HG02943 (cell line): ENCODE measurements around the gene WSCD1.

Experiments used
- ATAC-seq: cut with Tn5 transposase; IDR thresholded peaks from one replicate; pipeline ENCODE4 v1.9.1; 2021; ENCODE audit warnings: mild to moderate bottlenecking, low read depth, moderate library complexity; ENCODE audit not compliant: unreplicated experiment

The WSCD1 gene

DNA sequence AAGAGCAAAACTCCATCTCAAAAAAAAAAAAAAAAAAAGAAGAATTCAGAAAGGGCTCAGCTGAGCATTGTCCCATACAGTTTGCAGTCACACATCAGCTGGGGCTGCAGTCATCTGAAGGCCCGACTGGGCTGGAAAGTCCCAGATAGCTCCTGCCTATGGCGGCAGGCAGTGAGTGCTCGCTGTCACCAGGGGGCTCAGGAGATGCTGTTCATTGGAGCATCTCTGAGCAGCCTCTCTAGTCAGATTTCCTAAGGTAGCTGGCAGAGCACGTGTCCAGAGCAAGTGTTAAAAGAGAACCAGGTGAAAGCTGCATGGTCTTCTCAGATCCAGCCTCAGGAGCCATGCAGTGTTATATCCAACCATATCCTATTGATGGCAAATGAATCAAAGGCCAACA lies 75.8 kb downstream of the WSCD1 start:
- no peak for ATAC-seq

- ATAC-seq = no peak
Measured at GRCh38 chr17:6147042-6147441, 76.9 kb downstream of the WSCD1 start.

- ATAC-seq = no peak
Measured at GRCh38 chr17:6153375-6153774, 83.2 kb downstream of the WSCD1 start.

DNA sequence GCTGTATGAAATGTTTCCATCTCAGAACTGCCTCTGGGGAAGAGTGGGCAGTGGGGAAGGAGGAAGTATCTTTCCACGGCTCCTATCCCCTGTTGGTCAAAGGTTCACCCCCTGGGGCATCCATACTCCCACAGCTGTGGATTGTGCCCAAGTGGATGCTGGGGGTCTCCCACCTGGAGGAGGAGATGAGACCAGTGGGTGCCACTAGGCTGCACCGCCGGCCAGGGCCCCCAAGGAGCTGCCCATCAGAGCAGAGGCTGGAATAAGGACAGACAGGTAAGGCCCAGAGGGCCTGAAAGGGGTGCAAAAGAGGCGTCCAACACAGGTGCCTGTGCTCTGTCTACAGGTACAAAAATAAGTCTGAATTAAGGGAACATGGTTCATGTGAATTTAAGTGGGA lies 87.5 kb downstream of the WSCD1 start:
- no peak for ATAC-seq

- ATAC-seq = no peak
Measured at GRCh38 chr17:6159541-6160231, 89.5 kb downstream of the WSCD1 start.

- ATAC-seq = no peak
Measured at GRCh38 chr17:6160232-6160555, 90.0 kb downstream of the WSCD1 start.

DNA sequence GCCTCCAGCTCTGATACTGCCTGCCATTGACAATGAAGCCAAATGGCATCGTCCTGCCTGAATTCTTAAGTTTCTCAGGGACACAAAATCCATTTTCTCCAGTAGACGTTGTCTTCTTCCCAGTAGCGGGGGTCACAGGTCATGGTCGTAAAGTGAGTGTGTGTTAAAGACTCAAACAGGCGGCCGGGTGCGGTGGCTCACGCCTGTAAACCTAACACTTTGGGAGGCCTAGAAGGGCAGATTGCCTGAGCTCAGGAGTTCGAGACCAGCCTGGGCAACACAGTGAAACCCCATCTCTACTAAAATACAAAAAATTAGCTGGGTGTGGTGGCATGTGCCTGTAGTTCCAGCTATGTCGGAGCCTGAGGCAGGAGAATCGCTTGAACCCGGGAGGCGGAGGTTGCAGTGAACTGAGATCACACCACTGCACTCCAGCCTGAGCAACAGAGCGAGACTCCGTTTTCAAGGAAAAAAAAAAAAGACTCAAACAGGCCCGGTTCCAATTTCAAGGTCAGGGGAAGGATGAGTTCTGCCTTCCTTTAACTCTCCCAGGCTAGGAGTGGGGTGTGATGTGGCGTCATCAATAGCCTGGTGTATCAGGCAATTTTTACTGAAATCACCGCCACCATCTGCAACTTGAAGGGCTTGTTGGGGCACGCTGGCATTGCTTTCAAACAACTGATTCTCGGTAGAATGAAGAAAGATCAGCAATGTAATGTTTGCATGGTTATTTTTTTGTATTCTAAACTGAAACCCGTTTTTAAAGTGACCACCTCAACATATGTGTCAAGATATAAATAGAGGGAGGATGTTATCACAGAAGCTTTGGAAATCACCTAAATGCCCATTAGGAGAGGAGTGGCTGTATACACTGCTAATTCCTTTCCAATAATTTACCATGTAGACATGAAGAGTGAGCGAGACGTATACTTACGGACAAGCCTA lies 91.0 kb downstream of the WSCD1 start:
- no peak for ATAC-seq

GRCh38 chr17:6162216-6162615 lies 92.0 kb downstream of the WSCD1 start:
- ATAC-seq = no peak

DNA sequence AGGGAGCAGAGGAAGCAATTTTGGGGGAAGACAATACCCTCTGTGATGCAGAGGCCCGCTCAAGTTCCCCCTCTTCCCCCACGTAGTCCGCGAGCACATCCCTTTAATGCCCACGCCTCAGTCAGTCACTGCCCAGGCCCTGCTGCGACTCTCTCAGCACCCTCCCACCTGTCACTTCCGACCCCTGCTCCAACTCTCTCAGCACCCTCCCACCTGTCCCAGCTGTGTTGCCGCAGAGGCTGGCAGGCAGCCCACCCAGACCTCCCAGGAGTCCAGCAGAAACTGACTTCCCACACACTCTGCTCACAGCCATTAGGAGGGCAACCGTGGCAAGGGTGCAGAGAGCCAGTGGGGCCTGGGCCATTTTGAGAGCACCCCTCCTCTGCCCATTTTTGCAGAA lies 92.7 kb downstream of the WSCD1 start:
- no peak for ATAC-seq

DNA sequence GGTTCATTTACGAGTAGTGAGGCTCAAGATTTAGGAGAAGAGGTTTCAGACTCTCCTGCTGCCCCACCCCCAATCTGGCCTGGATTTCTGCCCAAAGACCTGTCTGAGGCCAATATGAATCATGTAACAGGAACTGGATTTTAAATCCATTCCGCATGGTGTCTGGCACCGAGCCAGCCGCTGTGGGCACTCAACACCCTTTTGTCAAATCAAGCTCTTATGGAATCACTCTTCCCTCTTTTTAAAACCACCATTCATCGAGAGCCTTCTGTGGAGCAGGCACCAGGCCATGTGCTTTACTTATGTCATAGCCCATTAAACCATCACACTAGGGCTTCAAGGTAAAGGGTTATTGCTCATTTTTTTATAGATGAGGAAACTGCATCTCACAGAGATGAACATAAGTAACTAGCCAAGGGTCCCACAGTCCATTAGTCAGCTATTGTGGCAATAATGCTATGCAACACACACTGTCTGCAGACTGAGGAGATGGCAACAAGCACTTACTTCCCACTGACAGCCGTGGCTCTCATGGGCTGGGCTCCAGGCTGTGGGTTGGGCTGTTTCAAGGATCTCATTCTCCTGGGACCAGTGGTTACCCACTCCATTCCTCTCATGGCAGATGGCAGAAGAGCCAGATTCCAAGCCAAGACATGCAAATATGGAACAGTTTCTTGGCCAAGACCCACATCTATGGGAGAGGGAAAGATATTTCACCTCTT lies 93.6 kb downstream of the WSCD1 start:
- no peak for ATAC-seq

- ATAC-seq = no peak
Measured at GRCh38 chr17:6164996-6165395, 94.8 kb downstream of the WSCD1 start.

- no peak for ATAC-seq
Measured at GRCh38 chr17:6165806-6166205, 95.6 kb downstream of the WSCD1 start.

- no peak for ATAC-seq
Measured at GRCh38 chr17:6166492-6167179, 96.5 kb downstream of the WSCD1 start.

GRCh38 chr17:6168296-6168695 lies 98.1 kb downstream of the WSCD1 start:
- ATAC-seq = no peak

DNA sequence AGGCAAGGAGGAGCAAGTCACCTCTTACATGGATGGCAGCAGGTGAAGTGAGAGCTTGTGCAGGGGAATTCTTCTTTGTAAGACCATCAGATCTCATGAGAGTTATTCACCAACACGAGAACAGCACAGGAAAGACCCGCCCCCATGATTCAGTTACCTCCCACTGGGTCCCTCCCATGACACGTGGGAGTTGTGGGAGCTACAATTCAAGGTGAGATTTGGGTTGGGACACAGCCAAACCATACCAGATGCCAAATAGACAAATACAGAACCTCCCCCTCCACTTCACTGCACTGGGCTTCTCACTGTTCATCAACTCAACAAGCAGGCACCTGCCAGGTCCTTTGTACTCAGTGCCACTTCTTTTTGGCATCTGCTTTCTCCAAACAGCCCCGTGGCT lies 100.2 kb downstream of the WSCD1 start:
- no peak for ATAC-seq

DNA sequence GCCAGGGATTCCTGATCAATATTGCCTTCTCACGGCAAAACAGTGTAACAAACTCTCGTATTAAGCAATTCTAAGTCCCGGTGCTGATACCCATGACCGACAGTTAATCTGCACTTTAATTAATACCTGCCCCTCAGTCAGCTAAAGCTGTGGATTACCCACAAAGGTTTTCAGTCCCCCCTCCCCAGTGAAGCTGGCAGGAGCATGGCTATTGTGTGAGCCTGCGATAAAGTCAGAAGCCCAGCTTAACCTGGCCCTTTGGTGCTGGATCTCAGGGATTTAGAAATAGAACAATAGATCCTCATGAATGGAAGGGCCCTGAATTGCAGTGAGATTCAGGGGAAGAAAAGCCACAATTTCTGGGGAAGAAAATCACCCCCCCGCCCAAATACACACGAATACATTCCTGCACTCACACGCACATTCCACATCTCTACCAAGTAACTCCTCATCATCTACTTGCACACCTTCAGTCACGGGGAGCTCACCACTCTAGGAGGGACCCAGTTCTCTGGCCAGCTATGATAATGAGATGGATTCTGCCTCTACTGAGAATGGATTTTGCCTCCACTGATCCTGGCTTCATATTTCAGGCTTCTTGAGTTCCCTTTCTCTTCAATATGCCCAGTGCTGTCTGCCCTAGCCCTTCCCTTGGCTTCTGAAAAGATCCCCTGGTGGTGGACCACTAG lies 102.6 kb downstream of the WSCD1 start:
- no peak for ATAC-seq

DNA sequence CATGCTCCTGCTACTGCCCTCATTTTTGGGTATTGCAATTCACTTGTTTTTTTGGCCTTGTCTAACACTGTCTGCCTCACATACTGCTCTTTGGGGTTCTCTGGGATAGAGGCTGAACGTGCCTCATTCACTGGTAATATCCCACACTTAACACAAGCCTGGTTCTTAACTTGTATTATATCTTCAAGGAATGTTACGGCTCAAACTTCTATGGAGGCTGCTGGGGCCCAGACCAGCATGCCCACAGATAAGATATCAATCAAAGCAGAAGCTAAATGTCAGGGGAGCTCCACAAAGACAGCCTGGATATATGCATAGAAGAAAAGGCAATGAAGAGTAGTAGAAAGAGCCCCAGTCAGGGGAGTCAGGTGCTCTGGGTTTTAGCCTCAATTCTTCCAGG lies 103.5 kb downstream of the WSCD1 start:
- no peak for ATAC-seq
